Measurements from ENCODE around the gene PPDPF.

GRCh38 chr20:63565021-63565698, 44.6 kb downstream of the PPDPF start:
- TF ChIP-seq CTCF (IDR thresholded peaks at IDR 0.05) = no peak
- TF ChIP-seq POLR2A (IDR thresholded peaks at IDR 0.05) = no peak
